Lung (tissue), 12 donors: Measurements from ENCODE around the gene HSPG2. TPM values are rescaled to one million over a fixed set of nuclear protein-coding genes. Genes with fewer than 3 reads are reported as not detected.

Source experiments
- ATAC-seq: fragments of 200-7000 bp; cut with Tn5 transposase; one replicate; pipeline ENCODE4 v1.9.1; 2020; ENCODE audit warnings: moderate number of reproducible peaks; ENCODE audit not compliant: insufficient read depth, low FRiP score
- DNase-seq, 3 donors: peaks; one replicate each; pipeline ENCODE4 v3.0.0-alpha.2; 2013 to 2017
- H3K27ac ChIP-seq, 2 donors: one replicate each; pipeline ENCODE4 v1.5.1; 2013; ENCODE audit warnings: mild to moderate bottlenecking in 2 of 2, moderate library complexity in 2 of 2, control low read depth in 1 of 2, inconsistent platforms in 1 of 2, low read depth in 1 of 2, low read length in 1 of 2
- H3K27me3 ChIP-seq, 3 donors: one replicate each; pipeline ENCODE4 v1.5.1; 2013; ENCODE audit warnings: low read length in 2 of 3; ENCODE audit not compliant: control insufficient read depth in 3 of 3, insufficient read depth in 3 of 3
- H3K36me3 ChIP-seq, 4 donors: one replicate each; pipeline ENCODE4 v1.5.1; 2013; ENCODE audit warnings: low read length in 4 of 4, mild to moderate bottlenecking in 1 of 4, moderate library complexity in 1 of 4; ENCODE audit not compliant: control insufficient read depth in 4 of 4, insufficient read depth in 4 of 4
- H3K4me1 ChIP-seq, 5 donors: one replicate each; pipeline ENCODE4 v1.5.1; 2013; ENCODE audit warnings: low read length in 5 of 5, mild to moderate bottlenecking in 2 of 5, moderate library complexity in 1 of 5; ENCODE audit not compliant: control insufficient read depth in 5 of 5, insufficient read depth in 5 of 5
- H3K4me3 ChIP-seq: one replicate; pipeline ENCODE4 v1.5.1; 2013; ENCODE audit warnings: mild to moderate bottlenecking, control low read depth, moderate library complexity
- H3K9ac ChIP-seq, 2 donors: one replicate each; pipeline ENCODE4 v1.5.1; 2013; ENCODE audit warnings: low read length in 2 of 2, control low read depth in 1 of 2; ENCODE audit not compliant: insufficient read depth in 1 of 2
- H3K9me3 ChIP-seq, 4 donors: one replicate each; pipeline ENCODE4 v1.5.1; 2013; ENCODE audit warnings: low read length in 3 of 4, mild to moderate bottlenecking in 1 of 4, moderate library complexity in 1 of 4; ENCODE audit not compliant: control insufficient read depth in 4 of 4, insufficient read depth in 3 of 4
- WGBS, 2 donors: extraction: QIAGEN DNeasy Blood & Tissue Kit; methylation state at CpG; one replicate each; pipeline ENCODE4 v1.1.7; 2013; 5-methylcytosine and 5-hydroxymethylcytosine counted together
- polyA plus RNA-seq, 2 donors: library from polyadenylated mRNA; stranded (reverse); fragments of 200-250 nt; gene quantifications; one replicate each; pipeline ENCODE4 v1.2.1, GENCODE V29; 2013
- total RNA-seq, 2 donors: library from RNA; depleted of rRNA in 1 of 2; stranded (reverse); fragments of >200 nt in 1 of 2; gene quantifications; one replicate each; pipeline ENCODE4 v1.2.1, GENCODE V29; 2014 to 2021
- TF ChIP-seq, protein P1 (sequence below): IDR thresholded peaks from 2 replicates; pipeline ENCODE4 v1.5.1; 2012; ENCODE audit warnings: mild to moderate bottlenecking; ENCODE audit errors: control extremely low read depth, extremely low read depth
- donor health status: control.
- donor health status: control.
- donor health status: Bipolar disorder and iron deficiency.
- donor health status: healthy.
- donor health status: DM: yes; HTN: yes; CAD: no.

The HSPG2 gene
- total and polyA plus RNA-seq, 4 donors, result 58.0 to 335 (median 140) TPM

GRCh38 chr1:21933397-21934248, 3.5 kb downstream of the HSPG2 start:
- TF ChIP-seq, protein P1, sequence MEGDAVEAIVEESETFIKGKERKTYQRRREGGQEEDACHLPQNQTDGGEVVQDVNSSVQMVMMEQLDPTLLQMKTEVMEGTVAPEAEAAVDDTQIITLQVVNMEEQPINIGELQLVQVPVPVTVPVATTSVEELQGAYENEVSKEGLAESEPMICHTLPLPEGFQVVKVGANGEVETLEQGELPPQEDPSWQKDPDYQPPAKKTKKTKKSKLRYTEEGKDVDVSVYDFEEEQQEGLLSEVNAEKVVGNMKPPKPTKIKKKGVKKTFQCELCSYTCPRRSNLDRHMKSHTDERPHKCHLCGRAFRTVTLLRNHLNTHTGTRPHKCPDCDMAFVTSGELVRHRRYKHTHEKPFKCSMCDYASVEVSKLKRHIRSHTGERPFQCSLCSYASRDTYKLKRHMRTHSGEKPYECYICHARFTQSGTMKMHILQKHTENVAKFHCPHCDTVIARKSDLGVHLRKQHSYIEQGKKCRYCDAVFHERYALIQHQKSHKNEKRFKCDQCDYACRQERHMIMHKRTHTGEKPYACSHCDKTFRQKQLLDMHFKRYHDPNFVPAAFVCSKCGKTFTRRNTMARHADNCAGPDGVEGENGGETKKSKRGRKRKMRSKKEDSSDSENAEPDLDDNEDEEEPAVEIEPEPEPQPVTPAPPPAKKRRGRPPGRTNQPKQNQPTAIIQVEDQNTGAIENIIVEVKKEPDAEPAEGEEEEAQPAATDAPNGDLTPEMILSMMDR, result no peak
- peaks cover 0 to 4% (median 0%) of the 10 kb centered on the region in 4 donors for H3K36me3 ChIP-seq
- H3K4me1 ChIP-seq, result peaks cover 11 to 51% (median 19%) of the 10 kb centered on the region in 5 donors
- WGBS, 2 donors, result 16 to 34% methylated on average over 19 of the region's 19 CpGs
- DNase-seq, result peak in 2 of 3 donors; percentile 49 to 80
- no peaks in the 10 kb centered on the region for H3K9me3 ChIP-seq
- no peaks in the 10 kb centered on the region for H3K27me3 ChIP-seq
- peak overlapping the region; percentile 90 to 95 for H3K27ac ChIP-seq
- peak overlapping the region; percentile 4 for H3K4me3 ChIP-seq
- peak overlapping the region in 1 of 2 donors; percentile 32 for H3K9ac ChIP-seq
- no peak for ATAC-seq

DNA sequence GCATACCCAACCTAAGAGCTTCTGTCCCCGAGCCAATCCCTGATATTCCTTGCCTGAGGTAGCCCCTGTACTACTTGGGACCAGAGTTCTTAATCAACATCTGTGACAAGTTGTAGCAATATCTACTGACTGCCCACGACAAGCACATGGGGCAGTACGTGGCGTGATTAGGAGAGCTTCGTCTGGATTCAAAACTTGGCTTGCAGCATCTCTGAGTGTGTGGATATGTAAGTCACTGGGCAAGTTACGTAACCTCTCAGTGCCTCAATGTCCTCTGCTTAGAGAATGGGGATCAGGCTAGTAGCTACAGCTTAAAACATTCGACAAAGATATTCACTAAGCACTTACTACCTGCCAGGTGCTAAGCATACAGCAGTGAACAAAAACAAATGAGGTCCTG, 5.0 kb downstream of the HSPG2 start:
- peak overlapping the region in 1 of 2 donors; percentile 75 for H3K9ac ChIP-seq
- 47 to 50% methylated on average over 7 of the region's 7 CpGs for WGBS, 2 donors
- ATAC-seq, result no peak

GRCh38 chr1:21931171-21932093, 5.7 kb downstream of the HSPG2 start:
- peaks cover 0 to 4% (median 0%) of the 10 kb centered on the region in 4 donors for H3K36me3 ChIP-seq
- DNase-seq, result peak in 2 of 3 donors; percentile 69 to 72
- peak; percentile 77 for ATAC-seq
- WGBS, 2 donors, result 50 to 69% methylated on average over 16 of the region's 16 CpGs
- H3K4me3 ChIP-seq, result no peak overlapping the region
- H3K27ac ChIP-seq, result peak overlapping the region; percentile 95
- H3K27me3 ChIP-seq, result no peaks in the 10 kb centered on the region
- peak overlapping the region in 1 of 2 donors; percentile 75 for H3K9ac ChIP-seq
- TF ChIP-seq, protein P1, result no peak
- H3K9me3 ChIP-seq, result no peaks in the 10 kb centered on the region
- H3K4me1 ChIP-seq, result peaks cover 11 to 46% (median 24%) of the 10 kb centered on the region in 5 donors

More for the DNA sequence above, 5.0 kb downstream of the HSPG2 start:
- Histone ChIP-seq H3K27ac (peak overlapping the region; percentile 95), H3K36me3 (peaks cover 0 to 4% (median 0%) of the 10 kb centered on the region in 4 donors), H3K27me3 (no peaks in the 10 kb centered on the region), H3K4me1 (peaks cover 11 to 46% (median 20%) of the 10 kb centered on the region in 5 donors), H3K4me3 (no peak overlapping the region), H3K9me3 (no peaks in the 10 kb centered on the region)
- DNase-seq, result peak in 1 of 3 donors; percentile 53
- TF ChIP-seq, protein P1, result no peak
